ES-I3 (cell line): ENCODE data around the gene BAG3.

Source experiments
- H3K36me3 ChIP-seq: 2 replicates; pipeline ENCODE4 v1.6.1; 2013; ENCODE audit warnings: mild to moderate bottlenecking, low read length, control low read depth, moderate library complexity; ENCODE audit not compliant: insufficient read depth
- H3K4me1 ChIP-seq: 2 replicates; pipeline ENCODE4 v1.6.1; 2013; ENCODE audit warnings: mild to moderate bottlenecking, control low read depth, low read length; ENCODE audit not compliant: insufficient read depth
- H3K9ac ChIP-seq: 2 replicates; pipeline ENCODE4 v1.6.1; 2013; ENCODE audit warnings: low read depth, mild to moderate bottlenecking, low read length, moderate library complexity
- H3K9me3 ChIP-seq: 2 replicates; pipeline ENCODE4 v1.6.1; 2013; ENCODE audit warnings: mild to moderate bottlenecking, low read length, moderate library complexity; ENCODE audit not compliant: control insufficient read depth, insufficient read depth

Gene BAG3

GRCh38 chr10:119680650-119681081 is 29.5 kb downstream of the BAG3 start:
- Histone ChIP-seq H3K9ac (no peak overlapping the region), H3K4me1 (no peaks in the 10 kb centered on the region; the same call in 1 of the 2 replicates), H3K9me3 (peaks cover 3% of the 10 kb centered on the region; the same call in 1 of the 2 replicates), H3K36me3 (no peaks in the 10 kb centered on the region)

- peaks cover 13% of the 10 kb centered on the region for H3K4me1 ChIP-seq
- peak overlapping the region; percentile 65 for H3K9ac ChIP-seq
- H3K36me3 ChIP-seq, result no peaks in the 10 kb centered on the region
- no peaks in the 10 kb centered on the region; the same call in 1 of the 2 replicates for H3K9me3 ChIP-seq
Measured at GRCh38 chr10:119686465-119687191, 35.4 kb downstream of the BAG3 start.

DNA sequence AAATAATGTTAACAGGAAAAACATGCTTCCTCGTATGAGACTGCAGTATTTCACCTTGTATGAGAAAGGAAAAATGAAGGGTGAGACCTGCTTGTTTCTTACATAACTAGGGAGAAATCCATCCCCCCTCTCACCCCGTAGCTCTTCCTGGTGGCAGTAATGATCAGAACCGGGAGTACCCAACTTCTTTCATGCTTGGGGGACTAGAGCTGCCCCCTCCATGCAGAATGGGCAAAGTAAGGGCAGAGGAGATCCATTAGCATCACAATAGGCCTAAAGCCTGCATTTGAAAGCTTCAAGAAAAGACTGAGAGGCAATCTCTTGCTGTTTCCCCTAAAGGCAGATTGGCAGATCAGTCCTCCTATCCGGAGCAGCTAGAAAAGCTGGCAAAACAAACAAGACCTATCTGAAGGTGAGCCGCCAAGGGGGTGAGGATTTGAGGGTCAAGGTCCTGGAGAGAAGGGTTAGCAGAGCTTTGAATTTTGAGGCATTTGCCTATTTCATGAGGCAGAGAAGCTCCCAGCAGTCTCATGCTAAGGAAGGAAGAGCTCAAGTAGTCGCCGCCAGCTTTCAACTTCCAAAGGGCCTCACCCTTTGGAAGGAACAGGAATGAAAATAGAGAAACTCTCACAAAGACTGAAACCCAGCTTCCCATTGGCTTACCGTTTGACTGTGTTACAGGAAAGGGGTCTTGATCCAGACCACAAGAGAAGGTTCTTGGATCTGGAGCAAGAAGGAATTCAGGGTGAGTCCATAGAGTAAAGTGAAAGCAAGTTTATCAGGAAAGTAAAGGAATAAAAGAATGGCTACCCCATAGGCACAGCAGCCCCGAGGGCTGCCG is 36.2 kb downstream of the BAG3 start:
- Histone ChIP-seq H3K4me1 (peaks cover 13% of the 10 kb centered on the region), H3K36me3 (no peaks in the 10 kb centered on the region), H3K9me3 (no peaks in the 10 kb centered on the region; the same call in 1 of the 2 replicates), H3K9ac (peak overlapping the region; percentile 65)

DNA sequence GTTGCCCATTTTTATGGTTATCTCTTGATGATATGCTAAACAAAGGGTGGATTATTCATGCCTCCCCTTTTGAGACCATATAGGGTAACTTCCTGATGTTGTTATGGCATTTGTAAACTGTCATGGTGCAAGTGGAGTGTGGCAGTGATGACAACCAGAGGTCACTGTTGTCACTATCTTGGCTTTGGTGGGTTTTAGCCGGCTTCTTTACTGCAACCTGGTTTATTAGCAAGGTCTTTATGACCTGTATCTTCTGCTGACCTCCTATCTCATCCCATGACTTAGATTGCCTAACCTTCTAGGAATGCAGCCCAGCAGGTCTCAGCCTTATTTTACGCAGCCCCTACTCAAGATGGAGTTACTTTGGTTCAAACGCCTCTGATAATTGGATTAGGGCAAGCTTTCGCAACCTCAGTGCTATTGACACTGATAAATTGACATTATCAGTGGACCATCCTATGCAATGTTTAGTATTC is 36.9 kb downstream of the BAG3 start:
- Histone ChIP-seq H3K9ac (peak overlapping the region; percentile 65), H3K36me3 (no peaks in the 10 kb centered on the region), H3K4me1 (peaks cover 13% of the 10 kb centered on the region), H3K9me3 (no peaks in the 10 kb centered on the region)

GRCh38 chr10:119689016-119689580 is 37.9 kb downstream of the BAG3 start:
- Histone ChIP-seq H3K36me3 (no peaks in the 10 kb centered on the region), H3K4me1 (peaks cover 13% of the 10 kb centered on the region), H3K9ac (no peak overlapping the region), H3K9me3 (no peaks in the 10 kb centered on the region)

DNA sequence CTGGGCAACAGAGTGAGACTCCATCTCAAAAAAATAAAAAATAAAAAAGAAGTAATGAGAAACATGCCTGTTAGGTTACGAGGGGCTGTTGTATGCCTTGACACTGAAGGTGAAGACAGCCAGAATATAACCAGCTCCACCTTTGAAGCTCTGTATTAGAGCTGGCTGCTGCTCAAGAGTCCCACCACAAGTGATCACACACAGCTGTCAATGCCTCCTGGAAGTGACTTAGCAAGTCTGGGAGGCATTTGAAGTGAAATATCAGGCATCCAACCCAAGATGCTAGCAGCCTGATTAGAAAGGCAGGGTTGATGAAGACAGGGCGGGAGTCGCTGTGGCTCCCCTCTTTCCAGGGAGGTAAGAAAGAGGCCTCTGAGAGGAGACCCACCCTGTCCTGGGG is 40.5 kb downstream of the BAG3 start:
- no peaks in the 10 kb centered on the region; the same call in 1 of the 2 replicates for H3K9me3 ChIP-seq

GRCh38 chr10:119693262-119693957 is 42.2 kb downstream of the BAG3 start:
- no peak overlapping the region for H3K9ac ChIP-seq
- H3K4me1 ChIP-seq, result peaks cover 10% of the 10 kb centered on the region
- H3K9me3 ChIP-seq, result no peaks in the 10 kb centered on the region; the same call in 1 of the 2 replicates
- H3K36me3 ChIP-seq, result no peaks in the 10 kb centered on the region

More for the DNA sequence above, 40.5 kb downstream of the BAG3 start:
- Histone ChIP-seq H3K4me1 (peaks cover 13% of the 10 kb centered on the region), H3K9ac (no peak overlapping the region), H3K36me3 (no peaks in the 10 kb centered on the region)

GRCh38 chr10:119694608-119695007 is 43.4 kb downstream of the BAG3 start:
- H3K36me3 ChIP-seq, result no peaks in the 10 kb centered on the region
- H3K4me1 ChIP-seq, result no peaks in the 10 kb centered on the region
- no peaks in the 10 kb centered on the region; the same call in 1 of the 2 replicates for H3K9me3 ChIP-seq
- no peak overlapping the region for H3K9ac ChIP-seq

DNA sequence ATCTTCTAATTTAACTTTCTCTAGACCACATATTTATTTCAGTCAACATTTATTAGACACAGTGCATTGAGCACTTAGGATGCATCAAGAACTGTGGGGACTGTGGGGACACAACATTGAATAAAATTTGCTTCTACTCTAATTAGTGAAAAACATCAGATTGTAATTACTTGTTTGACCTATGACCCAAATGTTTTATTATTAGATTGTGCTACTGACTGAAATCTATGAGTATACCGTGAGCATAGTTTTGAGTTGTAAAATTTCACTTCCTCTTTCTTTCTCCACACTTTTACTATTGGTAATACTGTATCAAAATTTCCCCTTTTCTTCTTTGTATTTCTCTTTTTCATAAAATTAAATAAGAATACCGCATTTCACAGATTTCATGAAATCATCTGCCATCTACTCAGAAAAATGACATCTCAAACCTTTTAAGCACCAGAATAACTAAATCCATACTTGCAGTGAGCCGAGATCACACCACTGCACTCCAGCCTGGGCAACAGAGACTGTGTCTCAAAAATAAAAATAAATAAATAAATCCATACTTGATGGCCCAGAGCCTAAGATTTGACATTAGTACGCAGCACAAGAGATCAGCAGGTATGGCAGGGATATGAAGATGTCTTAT is 49.3 kb downstream of the BAG3 start:
- no peak overlapping the region for H3K9ac ChIP-seq
- H3K36me3 ChIP-seq, result no peaks in the 10 kb centered on the region
- no peaks in the 10 kb centered on the region; the same call in 1 of the 2 replicates for H3K9me3 ChIP-seq
- peaks cover 10% of the 10 kb centered on the region for H3K4me1 ChIP-seq

GRCh38 chr10:119701861-119702260 is 50.7 kb downstream of the BAG3 start:
- H3K9me3 ChIP-seq, result 0 out of 2 replicates have a peak, but pooled peaks cover 7% of the 10 kb centered on the region
- H3K4me1 ChIP-seq, result peaks cover 10% of the 10 kb centered on the region
- H3K36me3 ChIP-seq, result no peaks in the 10 kb centered on the region
- H3K9ac ChIP-seq, result no peak overlapping the region

GRCh38 chr10:119702583-119702982 is 51.4 kb downstream of the BAG3 start:
- Histone ChIP-seq H3K36me3 (no peaks in the 10 kb centered on the region), H3K4me1 (peaks cover 10% of the 10 kb centered on the region), H3K9ac (no peak overlapping the region), H3K9me3 (0 out of 2 replicates have a peak, but pooled peaks cover 7% of the 10 kb centered on the region)

DNA sequence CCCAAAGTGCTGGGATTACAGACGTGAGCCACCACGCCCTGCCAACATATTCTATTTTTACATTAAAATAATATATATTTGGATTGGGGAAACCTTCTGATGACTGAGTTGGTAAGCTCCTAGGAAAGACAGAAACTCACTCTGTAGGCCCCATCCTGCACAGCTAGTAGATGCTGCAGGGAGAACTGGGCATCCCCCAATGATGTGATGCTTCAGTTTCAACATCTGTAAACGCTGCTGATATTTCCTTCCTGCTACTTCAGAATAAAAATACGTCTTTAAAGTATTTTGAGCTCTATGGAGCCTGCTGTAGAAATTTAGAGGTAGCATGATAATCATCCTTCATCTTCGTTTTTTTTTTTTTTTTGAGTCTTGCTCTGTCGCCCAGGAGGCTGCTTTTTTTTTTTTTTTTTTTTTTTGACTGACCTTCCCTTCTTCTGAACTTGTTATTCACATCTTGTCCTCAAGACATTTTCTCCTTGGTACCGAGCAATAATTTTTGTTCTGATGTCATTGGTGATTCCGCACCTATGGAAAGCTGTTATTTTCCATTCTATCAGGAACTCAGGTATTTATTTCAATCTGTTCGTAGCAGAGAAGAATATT is 52.8 kb downstream of the BAG3 start:
- no peaks in the 10 kb centered on the region for H3K36me3 ChIP-seq
- H3K9me3 ChIP-seq, result 0 out of 2 replicates have a peak, but pooled peaks cover 7% of the 10 kb centered on the region
- no peak overlapping the region for H3K9ac ChIP-seq
- H3K4me1 ChIP-seq, result peaks cover 10% of the 10 kb centered on the region

- H3K9me3 ChIP-seq, result 0 out of 2 replicates have a peak, but pooled peaks cover 7% of the 10 kb centered on the region
- no peaks in the 10 kb centered on the region for H3K36me3 ChIP-seq
- H3K4me1 ChIP-seq, result peaks cover 10% of the 10 kb centered on the region
- no peak overlapping the region for H3K9ac ChIP-seq
Measured at GRCh38 chr10:119705434-119705831, 54.3 kb downstream of the BAG3 start.
